Lower lobe of right lung (tissue), 2 donors: ENCODE results near the gene ADGRG6. TPM values are rescaled to one million over a fixed set of nuclear protein-coding genes. Genes with fewer than 3 reads are reported as not detected.

ENCODE experiments used
- ATAC-seq, 2 donors: fragments of 200-7000 bp; cut with Tn5 transposase; one replicate each; pipeline ENCODE4 v1.9.1; 2020 to 2022; ENCODE audit warnings: mild to moderate bottlenecking in 2 of 2, moderate library complexity in 2 of 2
- DNase-seq: peaks from one replicate; pipeline ENCODE4 v3.0.0-alpha.2; 2020
- H3K27ac ChIP-seq: fragments of 200-600 bp; one replicate; pipeline ENCODE4 v1.8.0; 2022
- H3K27me3 ChIP-seq: fragments of 200-600 bp; one replicate; pipeline ENCODE4 v1.8.0; 2022; ENCODE audit warnings: low read depth
- H3K36me3 ChIP-seq: fragments of 200-600 bp; one replicate; pipeline ENCODE4 v1.8.0; 2022; ENCODE audit warnings: mild to moderate bottlenecking
- H3K4me1 ChIP-seq: fragments of 200-600 bp; one replicate; pipeline ENCODE4 v1.8.0; 2022
- H3K4me3 ChIP-seq: fragments of 200-600 bp; one replicate; pipeline ENCODE4 v1.8.0; 2022; ENCODE audit warnings: mild to moderate bottlenecking
- H3K9me3 ChIP-seq: fragments of 200-600 bp; one replicate; pipeline ENCODE4 v1.8.0; 2022
- CTCF ChIP-seq: fragments of 200-600 bp; IDR thresholded peaks from one replicate; pipeline ENCODE4 v1.8.0; 2022; ENCODE audit warnings: antibody characterized with exemption, mild to moderate bottlenecking
- intact Hi-C: fragments of 100-400 bp; cut with DNase I; formaldehyde crosslinking; loops from one replicate; pipeline ENCODE4 v1.11.0; 2022
- total RNA-seq: library from RNA; stranded (reverse); fragmentation: NEBNext Ultra II Directional; extraction: Animal tissue kit (Norgen Biotek cat#: 25700); gene quantifications from one replicate; pipeline ENCODE4 v1.2.1, GENCODE V29; 2021
- donor health status: DM: no; HTN: yes; CAD: no; lungs with severe emphysema.

Gene ADGRG6
- total RNA-seq, 1 donor from 2014 or later, result 35.7 TPM

DNA sequence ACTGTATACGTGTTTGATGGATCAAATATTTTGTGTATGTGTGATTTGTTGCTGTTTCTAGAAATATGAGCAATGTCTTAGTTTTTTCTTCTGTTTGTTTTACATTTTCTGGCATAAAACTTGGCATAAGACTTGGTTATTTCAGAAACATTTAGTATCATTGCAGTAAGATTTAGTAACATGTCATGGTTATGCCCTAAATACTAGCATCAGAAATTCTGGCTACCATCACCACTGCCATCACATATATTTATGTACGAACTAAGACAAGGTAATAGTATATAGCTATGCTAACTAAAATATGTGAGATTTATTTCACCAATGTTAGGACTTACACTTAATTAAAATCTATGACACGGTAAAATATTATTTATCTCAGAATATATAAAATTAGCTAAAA, 10.3 kb upstream of the ADGRG6 start:
- H3K4me1 ChIP-seq, result no peaks in the 10 kb centered on the region
- no peaks in the 10 kb centered on the region for H3K36me3 ChIP-seq
- TF ChIP-seq CTCF, result no peak
- ATAC-seq (no peak), DNase-seq (no peak)
- H3K4me3 ChIP-seq, result no peak overlapping the region
- no peaks in the 10 kb centered on the region for H3K9me3 ChIP-seq
- H3K27me3 ChIP-seq, result no peaks in the 10 kb centered on the region
- H3K27ac ChIP-seq, result no peak overlapping the region
- intact Hi-C loops, result no loop called here

DNA sequence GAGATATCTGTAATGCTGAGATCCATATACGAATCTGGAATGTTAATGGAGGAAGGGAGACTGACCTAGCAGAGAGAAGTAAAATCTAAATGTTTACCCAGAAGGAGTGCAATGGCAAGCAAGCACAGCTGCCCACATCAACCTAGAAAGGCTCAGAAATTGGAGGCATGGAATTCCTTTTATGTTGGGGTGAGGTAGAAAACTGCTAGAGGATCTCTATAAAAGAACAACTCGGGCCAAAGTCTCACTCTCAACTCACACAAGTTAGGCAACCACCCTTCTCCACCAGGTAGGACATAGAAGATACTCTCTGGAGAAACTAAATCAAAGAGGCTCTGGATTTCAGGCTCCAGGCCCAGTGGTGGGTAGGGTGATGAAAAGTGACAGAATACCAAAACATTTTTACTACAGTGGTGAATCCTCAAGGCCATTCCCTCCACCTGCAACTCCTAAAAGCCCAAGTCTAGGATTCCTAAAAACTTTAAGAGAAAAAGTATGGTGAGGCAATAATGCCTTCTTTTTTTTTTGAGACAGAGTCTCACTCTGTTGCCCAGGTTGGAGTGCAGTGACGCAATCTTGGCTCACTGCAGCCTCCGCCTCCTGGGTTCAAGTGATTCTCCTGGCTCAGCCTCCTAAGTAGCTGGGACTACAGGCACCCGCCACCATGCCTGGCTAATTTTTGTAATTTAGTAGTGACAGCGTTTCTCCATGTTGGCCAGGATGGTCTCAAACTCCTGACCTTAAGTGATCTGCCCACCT, 9.5 kb upstream of the ADGRG6 start:
- H3K27me3 ChIP-seq, result no peaks in the 10 kb centered on the region
- no peaks in the 10 kb centered on the region for H3K4me1 ChIP-seq
- H3K27ac ChIP-seq, result no peak overlapping the region
- DNase-seq, result no peak
- H3K36me3 ChIP-seq, result no peaks in the 10 kb centered on the region
- H3K9me3 ChIP-seq, result no peaks in the 10 kb centered on the region
- no peak overlapping the region for H3K4me3 ChIP-seq
- no peak for TF ChIP-seq CTCF
- no peak for ATAC-seq
- intact Hi-C loops, result no loop called here

DNA sequence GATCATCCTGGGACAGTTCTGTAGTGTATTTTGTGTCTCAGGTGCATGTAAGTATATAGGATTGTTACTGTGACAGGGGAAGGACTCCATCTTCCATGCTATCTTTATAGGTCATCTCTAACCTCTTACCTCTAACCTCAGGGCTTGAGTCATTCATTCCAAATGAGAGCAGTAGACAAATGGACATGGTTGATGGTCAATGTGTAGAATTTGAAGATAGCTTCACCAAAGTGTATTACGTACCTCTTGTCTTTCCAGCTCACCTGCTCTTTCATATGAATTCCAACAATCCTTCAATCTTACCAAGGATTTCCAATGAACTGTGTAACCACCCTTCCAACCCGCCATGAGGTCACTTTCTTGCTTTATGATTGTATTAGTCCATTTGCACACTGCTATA, 8.7 kb upstream of the ADGRG6 start:
- Histone ChIP-seq H3K36me3 (no peaks in the 10 kb centered on the region), H3K4me3 (no peak overlapping the region), H3K27ac (no peak overlapping the region), H3K4me1 (no peaks in the 10 kb centered on the region), H3K27me3 (no peaks in the 10 kb centered on the region), H3K9me3 (no peaks in the 10 kb centered on the region)
- DNase-seq, result no peak
- no peak for TF ChIP-seq CTCF
- no peak for ATAC-seq
- intact Hi-C loops, result no loop called here

DNA sequence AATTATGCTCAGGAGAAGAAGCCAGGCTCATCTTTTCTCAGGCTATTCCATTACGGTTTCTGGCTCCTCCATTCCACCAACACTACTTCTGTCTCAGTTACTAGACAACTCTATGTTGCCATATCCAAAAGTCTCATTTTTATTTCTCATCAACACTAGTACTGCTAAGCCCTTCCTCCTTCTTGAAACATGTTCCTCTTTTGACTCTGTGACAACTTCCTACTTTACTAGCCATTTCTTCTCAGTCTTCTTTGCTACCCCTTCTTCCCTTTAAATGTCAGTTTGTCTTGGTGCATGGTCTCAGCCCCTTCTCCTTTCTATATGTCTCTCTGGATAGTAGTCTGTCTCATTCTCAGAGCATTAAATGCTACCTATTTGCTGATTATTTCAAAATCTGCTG, 7.1 kb upstream of the ADGRG6 start:
- intact Hi-C loops, result no loop called here

DNA sequence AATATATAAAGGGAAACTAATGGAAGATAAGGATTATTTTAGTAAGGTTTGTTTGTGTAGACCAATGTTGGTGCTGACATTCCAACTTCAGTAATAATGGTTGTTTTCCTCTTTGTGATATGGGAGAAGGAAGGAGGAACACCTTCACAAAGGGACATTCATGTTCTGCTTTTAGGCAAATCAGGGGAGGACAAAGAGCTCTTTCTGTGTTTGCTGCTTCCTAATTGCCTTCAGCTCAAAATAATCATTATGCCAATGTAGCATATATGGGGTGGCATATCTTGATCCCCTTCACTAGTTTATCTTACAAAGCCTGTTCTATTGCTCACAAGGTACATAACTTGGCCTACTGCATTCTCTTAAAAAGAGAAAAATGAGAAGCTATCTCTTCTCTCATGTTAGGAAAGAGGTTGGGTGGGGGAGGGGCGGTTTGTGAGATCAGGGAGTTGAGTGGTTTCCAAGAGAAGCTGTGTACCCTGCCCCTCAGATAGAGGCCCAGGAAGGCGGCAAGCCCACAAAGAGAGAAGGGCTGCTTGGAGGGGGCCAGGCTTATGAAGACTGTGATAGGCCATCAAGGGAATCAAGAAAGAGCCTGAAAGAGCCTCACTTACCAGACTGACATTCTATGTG, 4.7 kb upstream of the ADGRG6 start:
- no peaks in the 10 kb centered on the region for H3K9me3 ChIP-seq
- H3K4me1 ChIP-seq, result peaks cover 5% of the 10 kb centered on the region
- TF ChIP-seq CTCF, result no peak
- no peak overlapping the region for H3K4me3 ChIP-seq
- DNase-seq (no peak), ATAC-seq (no peak)
- H3K27ac ChIP-seq, result no peak overlapping the region
- intact Hi-C loops, result no loop called here
- H3K27me3 ChIP-seq, result no peaks in the 10 kb centered on the region
- no peaks in the 10 kb centered on the region for H3K36me3 ChIP-seq

More for the DNA sequence above, 7.1 kb upstream of the ADGRG6 start:
- no peaks in the 10 kb centered on the region for H3K27me3 ChIP-seq
- peak; percentile 44 to 72 for ATAC-seq
- H3K4me3 ChIP-seq, result no peak overlapping the region
- H3K4me1 ChIP-seq, result no peaks in the 10 kb centered on the region
- TF ChIP-seq CTCF, result no peak
- H3K9me3 ChIP-seq, result no peaks in the 10 kb centered on the region
- no peak overlapping the region for H3K27ac ChIP-seq
- no peaks in the 10 kb centered on the region for H3K36me3 ChIP-seq
- DNase-seq, result no peak
